K562 (cell line): ENCODE measurements around the gene PSMB8. TPM values are rescaled to one million over a fixed set of nuclear protein-coding genes. Genes with fewer than 3 reads are reported as not detected.

Experiments used
- CHAMP1 ChIP-seq: fragments of 450-650 bp; IDR thresholded peaks from 2 replicates; pipeline ENCODE4 v1.6.1; 2016; ENCODE audit warnings: mild to moderate bottlenecking
- E2F3 ChIP-seq: fragments of 250-450 bp; sonication (Bioruptor Pico); IDR thresholded peaks from 2 replicates; pipeline ENCODE4 v1.4.0; 2020; ENCODE audit warnings: mild to moderate bottlenecking
- PHF8 ChIP-seq: fragments of 200-600 bp; sonication (generic); IDR thresholded peaks from 2 replicates; pipeline ENCODE4 v1.6.1; 2012; ENCODE audit warnings: mixed run types, mild to moderate bottlenecking, inconsistent platforms, low read length, moderate library complexity, borderline replicate concordance
- SIN3B ChIP-seq: fragments of 450-650 bp; IDR thresholded peaks from 2 replicates; pipeline ENCODE4 v1.6.1; 2017; ENCODE audit warnings: low read depth, mild to moderate bottlenecking, moderate library complexity
- XRCC5 ChIP-seq: fragments of 200-400 bp; formaldehyde crosslinking; IDR thresholded peaks from 2 replicates; pipeline ENCODE4 v1.6.1; 2017; ENCODE audit warnings: low read depth, mild to moderate bottlenecking, low read length
- ZNF436 ChIP-seq: fragments of 250-450, 450-650 bp; sonication (Bioruptor Pico); formaldehyde crosslinking; IDR thresholded peaks from 2 replicates; pipeline ENCODE4 v1.7.0; 2020; ENCODE audit warnings: mild to moderate bottlenecking
- ZNF778 ChIP-seq: fragments of 450-650 bp; formaldehyde crosslinking; IDR thresholded peaks from 2 replicates; pipeline ENCODE4 v1.4.0; 2020; ENCODE audit warnings: mild to moderate bottlenecking, moderate library complexity
- polyA plus RNA-seq, 8 experiments: library from polyadenylated mRNA; depleted of rRNA in 4 of 8; stranded (reverse) in 5 of 8; unstranded in 3 of 8; fragments of >200 nt; fragmentation: Nextera tagmentation in 2 of 8; fragmentation: Illumina TruSeq in 1 of 8; extraction: Ambion mirVana in 2 of 8; extraction: Trizol in 1 of 8; gene quantifications; 2 replicates each; pipeline versions ENCODE4 v1.2.1 to v1.2.3, GENCODE V29; 2011 to 2014; ENCODE audit warnings: inconsistent platforms in 1 of 8, missing spikeins in 1 of 8
- total RNA-seq, 7 experiments: library from RNA; depleted of rRNA in 6 of 7; stranded (reverse); fragments of >200 nt in 6 of 7; fragmentation: Illumina TruSeq in 2 of 7; extraction: Trizol in 2 of 7; gene quantifications; 2 replicates each; pipeline versions ENCODE4 v1.2.1 to v1.2.3, GENCODE V29; 2011 to 2021; ENCODE audit warnings: low replicate concordance in 1 of 7
- TF ChIP-seq, protein P1 (sequence below), 2 experiments: fragments of 250-450 bp in 1 of 2; fragments of 450-650 bp in 1 of 2; sonication (Bioruptor Pico) in 1 of 2; IDR thresholded peaks; 2 replicates each; pipeline versions ENCODE4 v1.6.1 to v1.8.0; 2016 to 2021; ENCODE audit warnings: mild to moderate bottlenecking in 2 of 2, moderate library complexity in 2 of 2, missing compliant biosample characterization in 1 of 2, missing genetic modification characterization in 1 of 2
- TF ChIP-seq, protein P2 (sequence below): fragments of 250-450 bp; sonication (Bioruptor Pico); IDR thresholded peaks from 2 replicates; pipeline ENCODE4 v1.8.0; 2022; ENCODE audit warnings: moderate library complexity, mild to moderate bottlenecking, inconsistent platforms
- TF ChIP-seq, protein P3 (sequence below): fragments of 250-450 bp; sonication (Bioruptor Pico); IDR thresholded peaks from 2 replicates; pipeline ENCODE4 v1.5.0; 2021; ENCODE audit warnings: mild to moderate bottlenecking, borderline replicate concordance

PSMB8 gene
- total and polyA plus RNA-seq, 9 of the 15 experiments (the other 6 are each of a cell fraction or from before 2014, with no cell fraction given): 0.71 to 4.0 (median 2.4) TPM

- TF ChIP-seq, protein P1, sequence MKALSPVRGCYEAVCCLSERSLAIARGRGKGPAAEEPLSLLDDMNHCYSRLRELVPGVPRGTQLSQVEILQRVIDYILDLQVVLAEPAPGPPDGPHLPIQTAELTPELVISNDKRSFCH (CRISPR knock-in tag; IDR thresholded peaks at IDR 0.05): no peak
- TF ChIP-seq, protein P1 (tag; IDR thresholded peaks at IDR 0.05): no peak
- TF ChIP-seq, protein P2, sequence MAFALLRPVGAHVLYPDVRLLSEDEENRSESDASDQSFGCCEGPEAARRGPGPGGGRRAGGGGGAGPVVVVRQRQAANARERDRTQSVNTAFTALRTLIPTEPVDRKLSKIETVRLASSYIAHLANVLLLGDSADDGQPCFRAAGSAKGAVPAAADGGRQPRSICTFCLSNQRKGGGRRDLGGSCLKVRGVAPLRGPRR: no peak
- TF ChIP-seq PHF8 (no peak), ZNF778 (no peak), CHAMP1 (no peak), E2F3 (CRISPR knock-in tag) (no peak), ZNF436 (CRISPR knock-in tag) (no peak), XRCC5 (no peak), SIN3B (no peak)
- TF ChIP-seq, protein P3, sequence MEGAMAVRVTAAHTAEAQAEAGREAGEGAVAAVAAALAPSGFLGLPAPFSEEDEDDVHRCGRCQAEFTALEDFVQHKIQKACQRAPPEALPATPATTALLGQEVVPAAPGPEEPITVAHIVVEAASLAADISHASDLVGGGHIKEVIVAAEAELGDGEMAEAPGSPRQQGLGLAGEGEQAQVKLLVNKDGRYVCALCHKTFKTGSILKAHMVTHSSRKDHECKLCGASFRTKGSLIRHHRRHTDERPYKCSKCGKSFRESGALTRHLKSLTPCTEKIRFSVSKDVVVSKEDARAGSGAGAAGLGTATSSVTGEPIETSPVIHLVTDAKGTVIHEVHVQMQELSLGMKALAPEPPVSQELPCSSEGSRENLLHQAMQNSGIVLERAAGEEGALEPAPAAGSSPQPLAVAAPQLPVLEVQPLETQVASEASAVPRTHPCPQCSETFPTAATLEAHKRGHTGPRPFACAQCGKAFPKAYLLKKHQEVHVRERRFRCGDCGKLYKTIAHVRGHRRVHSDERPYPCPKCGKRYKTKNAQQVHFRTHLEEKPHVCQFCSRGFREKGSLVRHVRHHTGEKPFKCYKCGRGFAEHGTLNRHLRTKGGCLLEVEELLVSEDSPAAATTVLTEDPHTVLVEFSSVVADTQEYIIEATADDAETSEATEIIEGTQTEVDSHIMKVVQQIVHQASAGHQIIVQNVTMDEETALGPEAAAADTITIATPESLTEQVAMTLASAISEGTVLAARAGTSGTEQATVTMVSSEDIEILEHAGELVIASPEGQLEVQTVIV (CRISPR knock-in tag): no peak
These were observed 45.7 kb upstream of the PSMB8 start (continued) for GRCh38 chr6:32889533-32889932.
